Endothelial cell of umbilical vein (primary cell): ENCODE measurements around the gene ATXN2. TPM values are rescaled to one million over a fixed set of nuclear protein-coding genes. Genes with fewer than 3 reads are reported as not detected.

ENCODE experiments used
- BruUV-seq: library from RNA; stranded (reverse); fragments of 400-500 nt; replicated peaks from 2 replicates; lab custom pipeline; 2021; lab: Mats Ljungman, UMichigan
- CTCF ChIA-PET: fragments of 300-600, 350-600 bp; sonication (Branson Sonifier 250); formaldehyde crosslinking; loops from one replicate; lab custom pipeline; 2021; ENCODE audit warnings: antibody characterized with exemption, inconsistent platforms; lab: Charles Lee
- POLR2A ChIA-PET: fragments of 300-600, 350-600 bp; sonication (Branson Sonifier 250); formaldehyde crosslinking; loops from one replicate; lab custom pipeline; 2021; ENCODE audit warnings: antibody characterized with exemption, inconsistent platforms; lab: Charles Lee
- DNase-seq: peaks from one replicate; pipeline ENCODE4 v3.0.0-alpha.2; 2011; ENCODE audit warnings: low read depth, low spot score
- FAIRE-seq: peaks from 2 replicates; lab custom pipeline; 2011; peaks lifted over from hg19 to GRCh38; lab: Jason Lieb, UNC
- H2AFZ ChIP-seq: 2 replicates; pipeline ENCODE4 v1.6.0; 2012; ENCODE audit warnings: low read depth, low read length, control low read depth, inconsistent platforms
- H3K27ac ChIP-seq: 2 replicates; pipeline ENCODE4 v1.5.1; 2011; ENCODE audit warnings: low read depth, mild to moderate bottlenecking, control low read depth, low read length, moderate library complexity; ENCODE audit not compliant: insufficient read depth
- H3K27me3 ChIP-seq, 2 experiments: 2 replicates each; pipeline versions ENCODE4 v1.6.0 to v1.6.1; 2011; ENCODE audit warnings: low read length in 2 of 2, mixed read lengths in 1 of 2; ENCODE audit not compliant: control insufficient read depth in 2 of 2, insufficient read depth in 2 of 2
- H3K36me3 ChIP-seq, 2 experiments: 2 replicates in 1 of 2; 3 replicates in 1 of 2; pipeline ENCODE4 v1.5.1; 2011; ENCODE audit warnings: low read length in 2 of 2, mild to moderate bottlenecking in 1 of 2, moderate library complexity in 1 of 2; ENCODE audit not compliant: control insufficient read depth in 2 of 2, insufficient read depth in 2 of 2; ENCODE audit errors: extremely low read depth in 1 of 2
- H3K4me1 ChIP-seq: 3 replicates; pipeline ENCODE4 v1.5.1; 2011; ENCODE audit warnings: mild to moderate bottlenecking, low read length; ENCODE audit not compliant: control insufficient read depth, insufficient read depth; ENCODE audit errors: extremely low read depth
- H3K4me2 ChIP-seq: 2 replicates; pipeline ENCODE4 v1.6.1; 2011; ENCODE audit warnings: low read length, control low read depth, mixed read lengths; ENCODE audit not compliant: insufficient read depth
- H3K4me3 ChIP-seq, 3 experiments: fragments of 200-600 bp in 1 of 3; sonication (generic), shearing (Covaris generic) in 1 of 3; replicated peaks in 1 of 3; 2 replicates each; pipeline ENCODE4 v1.5.1; 2011 to 2016; ENCODE audit warnings: control low read depth in 3 of 3, low read length in 3 of 3, mild to moderate bottlenecking in 2 of 3, inconsistent platforms in 1 of 3, low read depth in 1 of 3, moderate library complexity in 1 of 3; ENCODE audit not compliant: insufficient read depth in 1 of 3
- H3K79me2 ChIP-seq: 2 replicates; pipeline ENCODE4 v1.6.0; 2012; ENCODE audit warnings: low read length, inconsistent platforms; ENCODE audit not compliant: control insufficient read depth, insufficient read depth
- H3K9ac ChIP-seq: replicated peaks from 2 replicates; pipeline ENCODE3; 2011; ENCODE audit warnings: low read length, control low read depth; ENCODE audit not compliant: insufficient read depth; ENCODE audit errors: extremely low read depth
- H3K9me1 ChIP-seq: replicated peaks from 3 replicates; pipeline ENCODE4 v1.6.0; 2011; ENCODE audit warnings: mild to moderate bottlenecking, low read length; ENCODE audit not compliant: control insufficient read depth, insufficient read depth; ENCODE audit errors: extremely low read depth
- H3K9me3 ChIP-seq: replicated peaks from 2 replicates; pipeline ENCODE4 v1.5.1; 2012; ENCODE audit warnings: low read length, inconsistent platforms; ENCODE audit not compliant: control insufficient read depth, insufficient read depth
- H4K20me1 ChIP-seq: replicated peaks from 2 replicates; pipeline ENCODE3; 2011; ENCODE audit warnings: mild to moderate bottlenecking, low read length; ENCODE audit not compliant: control insufficient read depth, insufficient read depth; ENCODE audit errors: extremely low read depth
- CTCF ChIP-seq, 2 donors: IDR thresholded peaks; 1 replicate in 1 of 2; 2 replicates in 1 of 2; pipeline ENCODE4 v1.5.1; 2011; ENCODE audit warnings: low read length in 2 of 2, mild to moderate bottlenecking in 2 of 2, moderate library complexity in 2 of 2, control low read depth in 1 of 2, inconsistent platforms in 1 of 2, low read depth in 1 of 2; ENCODE audit not compliant: insufficient read depth in 1 of 2; ENCODE audit errors: extremely low read depth in 1 of 2
- EZH2 ChIP-seq: IDR thresholded peaks from 2 replicates; pipeline ENCODE4 v1.6.1; 2012; ENCODE audit warnings: borderline replicate concordance, low read depth, mild to moderate bottlenecking, moderate library complexity, low read length, inconsistent platforms; ENCODE audit not compliant: severe bottlenecking
- FOS ChIP-seq: IDR thresholded peaks from 2 replicates; pipeline ENCODE4 v1.6.1; 2011; ENCODE audit warnings: mild to moderate bottlenecking, low read length, moderate library complexity, borderline replicate concordance; ENCODE audit not compliant: insufficient read depth
- GATA2 ChIP-seq: IDR thresholded peaks from 2 replicates; pipeline ENCODE4 v1.7.0; 2011; ENCODE audit warnings: low read depth, mild to moderate bottlenecking, moderate library complexity, mixed read lengths, low read length; ENCODE audit not compliant: insufficient read length, insufficient read depth
- MAX ChIP-seq: IDR thresholded peaks from 2 replicates; pipeline ENCODE4 v1.6.1; 2011; ENCODE audit not compliant: insufficient read depth, insufficient read length
- MYC ChIP-seq: IDR thresholded peaks from one replicate; pipeline ENCODE4 v1.6.1; 2011; ENCODE audit warnings: mild to moderate bottlenecking, low read depth, low read length
- POLR2AphosphoS5 ChIP-seq: IDR thresholded peaks from 2 replicates; pipeline ENCODE4 v1.6.1; 2012; ENCODE audit warnings: low read depth, mild to moderate bottlenecking, control low read depth, low read length, moderate library complexity; ENCODE audit not compliant: insufficient read depth
- dilution Hi-C: fragments of 300-500 bp; cut with MboI; formaldehyde crosslinking; loops from one replicate; pipeline ENCODE4 v1.15.0; 2019; ENCODE audit warnings: low sequenced_read_pairs; ENCODE audit not compliant: extremely low pct_ligation_motif_present
- intact Hi-C: fragments of 100-400 bp; cut with micrococcal nuclease; formaldehyde crosslinking; loops from one replicate; pipeline ENCODE4 v1.10.0; 2022
- polyA plus RNA-seq, 4 experiments: library from polyadenylated mRNA; depleted of rRNA in 3 of 4; stranded (reverse) in 3 of 4; unstranded in 1 of 4; fragments of >200 nt; gene quantifications; 2 replicates each; pipeline versions ENCODE4 v1.2.1 to v1.2.3, GENCODE V29; 2011 to 2012; ENCODE audit warnings: missing spikeins in 1 of 4
- total RNA-seq: library from RNA; stranded (reverse); gene quantifications from 2 replicates; pipeline ENCODE4 v1.2.3, GENCODE V29; 2021

Gene ATXN2
- total and polyA plus RNA-seq, 2 donors (not counting 3 experiments of a cell fraction or from before 2014, with no cell fraction given): 58.9 to 86.7 TPM

GRCh38 chr12:111467857-111468241, 131.3 kb downstream of the ATXN2 start:
- Histone ChIP-seq H3K9me3 (no peaks in the 10 kb centered on the region), H3K4me3 (no peak overlapping the region), H2AFZ (no peak overlapping the region), H3K4me1 (peaks cover 3% of the 10 kb centered on the region), H3K27ac (no peak overlapping the region), H3K79me2 (no peaks in the 10 kb centered on the region), H3K9ac (no peak overlapping the region), H3K4me2 (no peak overlapping the region), H3K27me3 (no peaks in the 10 kb centered on the region), H4K20me1 (no peaks in the 10 kb centered on the region), H3K9me1 (no peaks in the 10 kb centered on the region), H3K36me3 (peaks cover 0 to 13% of the 10 kb centered on the region in 2 experiments)
- peak; percentile 55 for DNase-seq
- no peak for TF ChIP-seq FOS
- no peak for TF ChIP-seq MYC
- no peak for TF ChIP-seq EZH2
- BruUV-seq: no TSS peak
- intact Hi-C loops (no loop called here), dilution Hi-C loops (no loop called here)
- ChIA-PET CTCF (interaction anchor here (1.2 kb wide), 1 partner anchor 16 kb away, joined by 3 read pairs; no protein-coding TSS in a partner anchor), POLR2A (interaction anchor here (0.7 kb wide), 1 partner anchor 88 kb away, joined by 5 read pairs; no protein-coding TSS in a partner anchor)
- no peak for FAIRE-seq

- Histone ChIP-seq H3K79me2 (no peaks in the 10 kb centered on the region), H3K9me1 (no peaks in the 10 kb centered on the region), H3K27me3 (no peaks in the 10 kb centered on the region), H3K4me2 (no peak overlapping the region), H3K27ac (peak overlapping the region; percentile 9), H4K20me1 (no peaks in the 10 kb centered on the region), H3K9me3 (no peaks in the 10 kb centered on the region), H3K9ac (no peak overlapping the region), H3K4me1 (peaks cover 3% of the 10 kb centered on the region), H3K4me3 (no peak overlapping the region), H3K36me3 (peaks cover 0 to 13% of the 10 kb centered on the region in 2 experiments), H2AFZ (no peak overlapping the region)
- ChIA-PET POLR2A (no interaction called here), CTCF (interaction anchor here (0.6 to 1.2 kb wide), 4 partner anchors 16 to 294 kb away, joined by 3 read pairs; no protein-coding TSS in a partner anchor)
- dilution Hi-C loops: no loop called here
- TF ChIP-seq CTCF (IDR thresholded peaks at IDR 0.05; ENCODE audit: extremely low read depth in 1 of 2, insufficient read depth in 1 of 2, low read depth in 1 of 2, low read length in 2 of 2): no peak
- TF ChIP-seq MAX: no peak
- no peak for TF ChIP-seq POLR2AphosphoS5
- no peak for TF ChIP-seq GATA2
- intact Hi-C loops: no loop called here
- DNase-seq: peak; percentile 71
- BruUV-seq: no TSS peak
- FAIRE-seq: no peak
Measured at GRCh38 chr12:111467092-111467856, 131.8 kb downstream of the ATXN2 start.
